Transverse colon (tissue), 4 donors: ENCODE data around the gene FRMD3. TPM values are rescaled to one million over a fixed set of nuclear protein-coding genes. Genes with fewer than 3 reads are reported as not detected.

Source experiments
- DNase-seq: peaks from one replicate; pipeline ENCODE4 v3.0.0-alpha.2; 2019
- H3K27ac ChIP-seq, 4 donors: fragments of 200-600 bp; sonication (generic); 2 replicates each; pipeline ENCODE4 v1.5.1; 2016 to 2018; ENCODE audit warnings: inconsistent platforms in 4 of 4
- H3K27me3 ChIP-seq: fragments of 200-600 bp; sonication (generic); 2 replicates; pipeline ENCODE4 v1.5.1; 2017; ENCODE audit warnings: inconsistent platforms
- H3K36me3 ChIP-seq, 4 donors: fragments of 200-600 bp; sonication (generic); 2 replicates each; pipeline ENCODE4 v1.5.1; 2017 to 2019; ENCODE audit warnings: inconsistent platforms in 4 of 4
- H3K4me1 ChIP-seq, 4 donors: fragments of 200-600 bp; sonication (generic); 2 replicates each; pipeline ENCODE4 v1.5.1; 2017 to 2020; ENCODE audit warnings: inconsistent platforms in 4 of 4
- H3K4me3 ChIP-seq, 4 donors: fragments of 200-600 bp; sonication (generic); 1 replicate in 1 of 4; 2 replicates in 3 of 4; pipeline versions ENCODE4 v1.5.1 to v1.6.1; 2017 to 2019; ENCODE audit warnings: inconsistent platforms in 4 of 4
- H3K9me3 ChIP-seq, 2 donors: fragments of 200-600 bp; sonication (generic); 2 replicates each; pipeline ENCODE4 v1.5.1; 2017 to 2019; ENCODE audit warnings: inconsistent platforms in 2 of 2
- CTCF ChIP-seq, 5 experiments: fragments of 200-600 bp in 3 of 5; fragments of 450-650 bp in 2 of 5; sonication (generic) in 3 of 5; IDR thresholded peaks; 1 replicate in 2 of 5; 2 replicates in 3 of 5; pipeline ENCODE4 v1.5.1; 2016 to 2017; ENCODE audit warnings: antibody characterized with exemption in 5 of 5, inconsistent platforms in 3 of 5, mild to moderate bottlenecking in 2 of 5, moderate library complexity in 1 of 5
- EP300 ChIP-seq: sonication (generic); formaldehyde crosslinking; IDR thresholded peaks from one replicate; pipeline ENCODE4 v1.6.1; 2017; ENCODE audit warnings: antibody characterized with exemption, low read depth
- POLR2A ChIP-seq: fragments of 450-650 bp; IDR thresholded peaks from one replicate; pipeline ENCODE4 v1.6.1; 2016; ENCODE audit warnings: antibody characterized with exemption, mild to moderate bottlenecking, moderate library complexity
- POLR2AphosphoS5 ChIP-seq, 3 donors: sonication (generic); formaldehyde crosslinking; IDR thresholded peaks; one replicate each; pipeline ENCODE4 v1.6.1; 2016; ENCODE audit warnings: antibody characterized with exemption in 3 of 3
- WGBS, 2 donors: methylation state at CpG; one replicate each; pipeline ENCODE4 v1.1.5; 2018; ENCODE audit warnings: low coverage in 1 of 2; 5-methylcytosine and 5-hydroxymethylcytosine counted together
- in situ Hi-C, 4 donors: fragments of 200-750 bp; cut with MboI; loops; one replicate each; pipeline versions ENCODE4 v1.15.0 to v1.15.1; 2017; ENCODE audit warnings: low sequenced_read_pairs in 3 of 4, low pct_ligation_motif_present in 1 of 4, low pct_unique_long_range_greater_than_20kb in 1 of 4
- intact Hi-C: fragments of 100-400 bp; cut with DNase I; formaldehyde crosslinking; loops from one replicate; pipeline ENCODE4 v1.15.1; 2023; ENCODE audit warnings: low total_unique reads
- total RNA-seq, 4 donors: library from RNA; depleted of rRNA; stranded (reverse); fragments of >200 nt; gene quantifications; one replicate each; pipeline ENCODE4 v1.1.0, GENCODE V29; 2016

Gene FRMD3
- total RNA-seq, 4 donors from 2014 or later, result 5.8 to 37.0 (median 18.1) TPM

GRCh38 chr9:83209188-83209731 lies 328.9 kb downstream of the FRMD3 start:
- Histone ChIP-seq H3K9me3 (no peaks in the 10 kb centered on the region), H3K4me1 (no peaks in the 10 kb centered on the region), H3K27ac (no peak overlapping the region), H3K4me3 (no peak overlapping the region), H3K36me3 (no peaks in the 10 kb centered on the region), H3K27me3 (peaks cover 4% of the 10 kb centered on the region)
- intact Hi-C loops, result no loop called here
- TF ChIP-seq POLR2AphosphoS5 (IDR thresholded peaks at IDR 0.05) (no peak), CTCF (IDR thresholded peaks at IDR 0.05) (no peak), EP300 (no peak), POLR2A (no peak)
- DNase-seq, result no peak
- in situ Hi-C loops, result loop anchor here in 2 of 4 donors (10.0 to 25.0 kb wide), 2 partner anchors 336 to 378 kb away; no protein-coding TSS in a partner anchor
- 84 to 93% methylated on average over 1 to 3 of the region's 3 CpGs for WGBS, 2 donors

- Histone ChIP-seq H3K36me3 (no peaks in the 10 kb centered on the region), H3K27me3 (peaks cover 4% of the 10 kb centered on the region), H3K4me1 (no peaks in the 10 kb centered on the region), H3K27ac (no peak overlapping the region), H3K4me3 (no peak overlapping the region), H3K9me3 (no peaks in the 10 kb centered on the region)
- intact Hi-C loops (no loop called here), in situ Hi-C loops (loop anchor here in 2 of 4 donors (10.0 to 25.0 kb wide), 2 partner anchors 337 to 379 kb away; no protein-coding TSS in a partner anchor)
- TF ChIP-seq CTCF (IDR thresholded peaks at IDR 0.05) (no peak), EP300 (no peak), POLR2A (no peak), POLR2AphosphoS5 (IDR thresholded peaks at IDR 0.05) (no peak)
- no peak for DNase-seq
- 68 to 94% methylated on average over 2 to 9 of the region's 9 CpGs for WGBS, 2 donors
Observed at GRCh38 chr9:83208065-83208850, 329.9 kb downstream of the FRMD3 start.

GRCh38 chr9:83204047-83204446 lies 334.2 kb downstream of the FRMD3 start:
- no peak for DNase-seq
- Histone ChIP-seq H3K27ac (no peak overlapping the region), H3K4me1 (no peaks in the 10 kb centered on the region), H3K27me3 (no peaks in the 10 kb centered on the region), H3K4me3 (no peak overlapping the region), H3K36me3 (no peaks in the 10 kb centered on the region), H3K9me3 (no peaks in the 10 kb centered on the region)
- WGBS, 2 donors, result 65 to 80% methylated on average over 1 of the region's 1 CpG
- TF ChIP-seq POLR2AphosphoS5 (IDR thresholded peaks at IDR 0.05), result no peak
- TF ChIP-seq CTCF (IDR thresholded peaks at IDR 0.05), result no peak
- TF ChIP-seq EP300, result no peak
- TF ChIP-seq POLR2A, result no peak
- intact Hi-C loops, result no loop called here
- in situ Hi-C loops, result loop anchor here in 2 of 4 donors (10.0 to 25.0 kb wide), 2 partner anchors 341 to 383 kb away; no protein-coding TSS in a partner anchor

- no peaks in the 10 kb centered on the region for H3K9me3 ChIP-seq
- no peaks in the 10 kb centered on the region for H3K36me3 ChIP-seq
- H3K4me1 ChIP-seq, result no peaks in the 10 kb centered on the region
- H3K27ac ChIP-seq, result no peak overlapping the region
- no peak overlapping the region for H3K4me3 ChIP-seq
- in situ Hi-C loops (loop anchor here in 2 of 4 donors (10.0 to 25.0 kb wide), 2 partner anchors 344 to 387 kb away; no protein-coding TSS in a partner anchor), intact Hi-C loops (no loop called here)
- TF ChIP-seq POLR2AphosphoS5 (IDR thresholded peaks at IDR 0.05) (no peak), EP300 (no peak), CTCF (IDR thresholded peaks at IDR 0.05) (no peak), POLR2A (no peak)
- DNase-seq, result no peak
- H3K27me3 ChIP-seq, result peaks cover 11% of the 10 kb centered on the region
- 63 to 87% methylated on average over 2 of the region's 2 CpGs for WGBS, 2 donors
Observed at GRCh38 chr9:83200531-83200930, 337.7 kb downstream of the FRMD3 start.
